ENCODE results near the gene LCN6.
"Not testable (repeated sequence)": the region's sequence is repeated elsewhere in the genome, so short reads cannot be mapped to it uniquely, and the experiment has no call there.

Gene LCN6

GRCh38 chr9:136724772-136725171 lies 23.6 kb downstream of the LCN6 start:
- DNase-seq (ENCODE audit: low read depth): no peak

- DNase-seq (ENCODE audit: low read depth): no peak
These were observed 24.3 kb downstream of the LCN6 start for GRCh38 chr9:136723989-136724388.

- DNase-seq (ENCODE audit: low read depth): no peak
These were observed 24.9 kb downstream of the LCN6 start for GRCh38 chr9:136723362-136723976.

GRCh38 chr9:136722969-136723356 lies 25.4 kb downstream of the LCN6 start:
- no peak for DNase-seq (ENCODE audit: low read depth)

GRCh38 chr9:136722093-136722968 lies 26.0 kb downstream of the LCN6 start:
- DNase-seq (ENCODE audit: low read depth): no peak

GRCh38 chr9:136721339-136722092 lies 26.8 kb downstream of the LCN6 start:
- no peak for DNase-seq (ENCODE audit: low read depth)

GRCh38 chr9:136720898-136721338 lies 27.4 kb downstream of the LCN6 start:
- no peak for DNase-seq (ENCODE audit: low read depth)

GRCh38 chr9:136720251-136720897 lies 28.0 kb downstream of the LCN6 start:
- DNase-seq (ENCODE audit: low read depth): no peak

- no peak for DNase-seq (ENCODE audit: low read depth)
These were observed 29.0 kb downstream of the LCN6 start for GRCh38 chr9:136719195-136719880.

GRCh38 chr9:136718345-136719194 lies 29.8 kb downstream of the LCN6 start:
- no peak for DNase-seq (ENCODE audit: low read depth)

GRCh38 chr9:136717399-136717798 lies 30.9 kb downstream of the LCN6 start:
- DNase-seq (ENCODE audit: low read depth): no peak

- no peak for DNase-seq (ENCODE audit: low read depth)
These were observed 33.4 kb downstream of the LCN6 start for GRCh38 chr9:136714893-136715274.

- no peak for DNase-seq (ENCODE audit: low read depth)
These were observed 34.0 kb downstream of the LCN6 start for GRCh38 chr9:136714096-136714892.

- no peak for DNase-seq (ENCODE audit: low read depth)
These were observed 34.8 kb downstream of the LCN6 start for GRCh38 chr9:136713550-136713949.

GRCh38 chr9:136712690-136713544 lies 35.4 kb downstream of the LCN6 start:
- DNase-seq (ENCODE audit: low read depth): no peak

- no peak for DNase-seq (ENCODE audit: low read depth)
These were observed 36.3 kb downstream of the LCN6 start, which contains the start of gene DIPK1B for GRCh38 chr9:136711751-136712689. DIPK1B (plus strand) TSS chr9:136712572; CDS start chr9:136712666, 94 bp downstream.

GRCh38 chr9:136711219-136711648 lies 37.1 kb downstream of the LCN6 start:
- DNase-seq (ENCODE audit: low read depth): not testable (repeated sequence)

- DNase-seq (ENCODE audit: low read depth): no peak
These were observed 37.8 kb downstream of the LCN6 start for GRCh38 chr9:136710543-136710942.
